Fibroblast of lung (primary cell): Measurements from ENCODE around the gene LKAAEAR1. TPM values are rescaled to one million over a fixed set of nuclear protein-coding genes. Genes with fewer than 3 reads are reported as not detected.
A peak's percentile ranks its signal among the peaks of the same experiment; 100 is the strongest.

Source experiments
- DNase-seq, 2 donors: peaks; one replicate each; pipeline versions ENCODE4 v3.0.0 to v3.0.0-alpha.2; 2010; ENCODE audit warnings: low read depth in 2 of 2
- H2AFZ ChIP-seq: 2 replicates; pipeline ENCODE4 v1.5.1; 2012; ENCODE audit warnings: low read length, control low read depth, inconsistent platforms
- H3K27ac ChIP-seq: 2 replicates; pipeline ENCODE4 v1.5.1; 2011; ENCODE audit warnings: low read length, control low read depth; ENCODE audit not compliant: insufficient read depth
- H3K27me3 ChIP-seq: 2 replicates; pipeline ENCODE4 v1.5.1; 2011; ENCODE audit warnings: mild to moderate bottlenecking, low read length; ENCODE audit not compliant: control insufficient read depth, insufficient read depth
- H3K36me3 ChIP-seq: 2 replicates; pipeline ENCODE4 v1.5.1; 2011; ENCODE audit warnings: low read length; ENCODE audit not compliant: control insufficient read depth, insufficient read depth
- H3K4me1 ChIP-seq: 2 replicates; pipeline ENCODE4 v1.5.1; 2011; ENCODE audit warnings: low read length; ENCODE audit not compliant: control insufficient read depth, insufficient read depth; ENCODE audit errors: extremely low read depth
- H3K4me2 ChIP-seq: 2 replicates; pipeline ENCODE4 v1.5.1; 2011; ENCODE audit warnings: low read length, control low read depth; ENCODE audit not compliant: insufficient read depth; ENCODE audit errors: extremely low read depth
- H3K4me3 ChIP-seq, 4 experiments: fragments of 200-600 bp in 1 of 4; sonication (generic) in 1 of 4; replicated peaks in 1 of 4; 2 replicates each; pipeline ENCODE4 v1.5.1; 2011 to 2016; ENCODE audit warnings: low read length in 4 of 4, low read depth in 3 of 4, mild to moderate bottlenecking in 3 of 4, control low read depth in 2 of 4, inconsistent platforms in 1 of 4, mixed read lengths in 1 of 4; ENCODE audit not compliant: insufficient read depth in 1 of 4; ENCODE audit errors: control extremely low read depth in 1 of 4
- H3K79me2 ChIP-seq: 2 replicates; pipeline ENCODE4 v1.5.1; 2012; ENCODE audit warnings: mild to moderate bottlenecking, low read length, inconsistent platforms; ENCODE audit not compliant: control insufficient read depth, insufficient read depth
- H3K9ac ChIP-seq: 2 replicates; pipeline ENCODE4 v1.5.1; 2011; ENCODE audit warnings: mild to moderate bottlenecking, low read length, control low read depth; ENCODE audit not compliant: insufficient read depth
- H3K9me3 ChIP-seq: 2 replicates; pipeline ENCODE4 v1.5.1; 2012; ENCODE audit warnings: low read depth, low read length; ENCODE audit not compliant: control insufficient read depth, insufficient read depth
- H4K20me1 ChIP-seq: 2 replicates; pipeline ENCODE4 v1.5.1; 2011; ENCODE audit warnings: low read length; ENCODE audit not compliant: control insufficient read depth, insufficient read depth; ENCODE audit errors: extremely low read depth
- EZH2 ChIP-seq: IDR thresholded peaks from 2 replicates; pipeline ENCODE4 v1.5.1; 2012; ENCODE audit warnings: low read length, control low read depth, mild to moderate bottlenecking; ENCODE audit errors: missing control alignments
- polyA plus RNA-seq, 2 donors: library from polyadenylated mRNA; depleted of rRNA in 1 of 2; stranded (reverse) in 1 of 2; unstranded in 1 of 2; fragments of >200 nt; gene quantifications; 2 replicates each; pipeline ENCODE4 v1.2.1, GENCODE V29; 2011 to 2012; ENCODE audit warnings: missing spikeins in 1 of 2
- total RNA-seq: library from RNA; depleted of rRNA; stranded (reverse); fragments of >200 nt; gene quantifications from 2 replicates; pipeline ENCODE4 v1.2.1, GENCODE V29; 2014
- TF ChIP-seq, protein P1 (sequence below), 2 donors: IDR thresholded peaks in 1 of 2; conservative IDR thresholded peaks in 1 of 2; 1 replicate in 1 of 2; 2 replicates in 1 of 2; pipeline ENCODE4 v1.5.1; 2011 to 2012; ENCODE audit warnings: low read length in 2 of 2, control low read depth in 1 of 2, inconsistent platforms in 1 of 2, low read depth in 1 of 2, mild to moderate bottlenecking in 1 of 2

Gene LKAAEAR1
- total and polyA plus RNA-seq, 2 donors (not counting 1 experiment from before 2014, with no cell fraction given): not detected

DNA sequence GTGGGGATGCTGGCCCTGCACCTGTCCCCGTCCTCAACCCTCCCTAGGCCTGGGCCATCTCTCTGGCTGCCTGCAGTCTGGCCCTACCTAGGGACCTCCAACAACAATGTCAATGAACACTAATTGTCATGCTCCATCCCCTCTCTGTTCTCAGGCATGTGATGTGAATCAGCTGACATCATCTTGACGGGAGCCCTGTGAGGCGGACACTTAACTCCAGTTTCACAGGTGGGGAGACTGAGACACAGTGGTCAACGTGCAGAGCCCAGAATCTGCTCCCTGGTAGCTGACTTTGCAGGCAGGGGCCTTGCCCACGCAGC, 22.0 kb downstream of the LKAAEAR1 start:
- Histone ChIP-seq H3K27me3 (no peaks in the 10 kb centered on the region), H3K4me2 (peak overlapping the region; percentile 98), H3K27ac (peak overlapping the region; percentile 75), H3K4me3 (peak overlapping the region; percentile 39 to 84 (median 64)), H3K9me3 (no peaks in the 10 kb centered on the region), H2AFZ (peak overlapping the region; percentile 44), H3K4me1 (peaks cover 22% of the 10 kb centered on the region), H3K9ac (peak overlapping the region; percentile 85), H4K20me1 (no peaks in the 10 kb centered on the region), H3K79me2 (no peaks in the 10 kb centered on the region), H3K36me3 (no peaks in the 10 kb centered on the region)
- TF ChIP-seq, protein P1, sequence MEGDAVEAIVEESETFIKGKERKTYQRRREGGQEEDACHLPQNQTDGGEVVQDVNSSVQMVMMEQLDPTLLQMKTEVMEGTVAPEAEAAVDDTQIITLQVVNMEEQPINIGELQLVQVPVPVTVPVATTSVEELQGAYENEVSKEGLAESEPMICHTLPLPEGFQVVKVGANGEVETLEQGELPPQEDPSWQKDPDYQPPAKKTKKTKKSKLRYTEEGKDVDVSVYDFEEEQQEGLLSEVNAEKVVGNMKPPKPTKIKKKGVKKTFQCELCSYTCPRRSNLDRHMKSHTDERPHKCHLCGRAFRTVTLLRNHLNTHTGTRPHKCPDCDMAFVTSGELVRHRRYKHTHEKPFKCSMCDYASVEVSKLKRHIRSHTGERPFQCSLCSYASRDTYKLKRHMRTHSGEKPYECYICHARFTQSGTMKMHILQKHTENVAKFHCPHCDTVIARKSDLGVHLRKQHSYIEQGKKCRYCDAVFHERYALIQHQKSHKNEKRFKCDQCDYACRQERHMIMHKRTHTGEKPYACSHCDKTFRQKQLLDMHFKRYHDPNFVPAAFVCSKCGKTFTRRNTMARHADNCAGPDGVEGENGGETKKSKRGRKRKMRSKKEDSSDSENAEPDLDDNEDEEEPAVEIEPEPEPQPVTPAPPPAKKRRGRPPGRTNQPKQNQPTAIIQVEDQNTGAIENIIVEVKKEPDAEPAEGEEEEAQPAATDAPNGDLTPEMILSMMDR (conservative IDR thresholded peaks at IDR 0.05 in 1 of 2, IDR thresholded peaks at IDR 0.05 in 1 of 2; ENCODE audit: low read depth in 1 of 2, low read length in 2 of 2): no peak
- TF ChIP-seq EZH2: no peak
- no peak for DNase-seq

GRCh38 chr20:64058536-64058935, 25.7 kb downstream of the LKAAEAR1 start:
- H2AFZ ChIP-seq: no peak overlapping the region
- TF ChIP-seq EZH2: no peak
- TF ChIP-seq, protein P1 (conservative IDR thresholded peaks at IDR 0.05 in 1 of 2, IDR thresholded peaks at IDR 0.05 in 1 of 2; ENCODE audit: low read depth in 1 of 2, low read length in 2 of 2): no peak
- no peak overlapping the region for H3K27ac ChIP-seq
- no peaks in the 10 kb centered on the region for H3K27me3 ChIP-seq
- no peaks in the 10 kb centered on the region for H3K79me2 ChIP-seq
- peaks cover 5% of the 10 kb centered on the region for H3K4me1 ChIP-seq
- no peak overlapping the region for H3K4me3 ChIP-seq
- H3K9me3 ChIP-seq: no peaks in the 10 kb centered on the region
- H4K20me1 ChIP-seq: no peaks in the 10 kb centered on the region
- peak in 1 of 2 donors; percentile 76 for DNase-seq
- H3K4me2 ChIP-seq: no peak overlapping the region
- H3K9ac ChIP-seq: no peak overlapping the region
- no peaks in the 10 kb centered on the region for H3K36me3 ChIP-seq

- no peak overlapping the region for H3K4me3 ChIP-seq
- H3K9me3 ChIP-seq: no peaks in the 10 kb centered on the region
- no peak for TF ChIP-seq EZH2
- TF ChIP-seq, protein P1 (conservative IDR thresholded peaks at IDR 0.05 in 1 of 2, IDR thresholded peaks at IDR 0.05 in 1 of 2; ENCODE audit: low read depth in 1 of 2, low read length in 2 of 2): peak; percentile 59 to 86
- H3K4me2 ChIP-seq: no peak overlapping the region
- DNase-seq: peak in 1 of 2 donors; percentile 43
- no peak overlapping the region for H2AFZ ChIP-seq
- no peak overlapping the region for H3K27ac ChIP-seq
- H3K79me2 ChIP-seq: no peaks in the 10 kb centered on the region
- no peaks in the 10 kb centered on the region for H3K36me3 ChIP-seq
- no peak overlapping the region for H3K9ac ChIP-seq
- peaks cover 5% of the 10 kb centered on the region for H3K4me1 ChIP-seq
- no peaks in the 10 kb centered on the region for H3K27me3 ChIP-seq
- H4K20me1 ChIP-seq: no peaks in the 10 kb centered on the region
Observed at GRCh38 chr20:64057628-64058498, 26.3 kb downstream of the LKAAEAR1 start.
